ENCODE measurements around the gene CDON.

CDON gene

DNA sequence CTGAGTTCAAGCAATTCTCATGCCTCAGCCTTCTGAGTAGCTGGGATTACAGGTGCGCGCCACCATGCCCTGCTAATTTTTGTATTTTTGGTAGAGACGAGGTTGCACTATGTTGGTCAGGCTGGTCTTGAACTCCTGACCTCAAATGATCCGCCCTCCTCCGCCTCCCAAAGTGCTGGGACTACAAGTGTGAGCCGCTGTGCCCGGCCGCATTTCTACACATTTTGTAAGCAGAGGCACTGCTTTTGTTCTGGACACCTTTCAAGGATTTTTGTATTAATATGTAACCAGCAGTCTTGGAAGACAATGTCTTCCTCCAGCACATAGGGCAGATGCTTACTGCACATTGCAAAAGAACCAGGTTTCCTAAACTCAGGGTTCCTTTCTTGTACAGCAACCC is 128.2 kb downstream of the CDON start:
- Histone ChIP-seq H3K4me3 (replicated peaks; ENCODE audit: low read depth, low read length) (no peak overlapping the region), H3K36me3 (ENCODE audit: control insufficient read depth, insufficient read depth, low read length) (no peaks in the 10 kb centered on the region), H3K27me3 (replicated peaks; ENCODE audit: control insufficient read depth, insufficient read depth, low read length) (no peaks in the 10 kb centered on the region; the same call in none of the 2 replicates)
- no peak for DNase-seq (ENCODE audit: extremely low read depth, insufficient read length)
- TF ChIP-seq, protein P1, sequence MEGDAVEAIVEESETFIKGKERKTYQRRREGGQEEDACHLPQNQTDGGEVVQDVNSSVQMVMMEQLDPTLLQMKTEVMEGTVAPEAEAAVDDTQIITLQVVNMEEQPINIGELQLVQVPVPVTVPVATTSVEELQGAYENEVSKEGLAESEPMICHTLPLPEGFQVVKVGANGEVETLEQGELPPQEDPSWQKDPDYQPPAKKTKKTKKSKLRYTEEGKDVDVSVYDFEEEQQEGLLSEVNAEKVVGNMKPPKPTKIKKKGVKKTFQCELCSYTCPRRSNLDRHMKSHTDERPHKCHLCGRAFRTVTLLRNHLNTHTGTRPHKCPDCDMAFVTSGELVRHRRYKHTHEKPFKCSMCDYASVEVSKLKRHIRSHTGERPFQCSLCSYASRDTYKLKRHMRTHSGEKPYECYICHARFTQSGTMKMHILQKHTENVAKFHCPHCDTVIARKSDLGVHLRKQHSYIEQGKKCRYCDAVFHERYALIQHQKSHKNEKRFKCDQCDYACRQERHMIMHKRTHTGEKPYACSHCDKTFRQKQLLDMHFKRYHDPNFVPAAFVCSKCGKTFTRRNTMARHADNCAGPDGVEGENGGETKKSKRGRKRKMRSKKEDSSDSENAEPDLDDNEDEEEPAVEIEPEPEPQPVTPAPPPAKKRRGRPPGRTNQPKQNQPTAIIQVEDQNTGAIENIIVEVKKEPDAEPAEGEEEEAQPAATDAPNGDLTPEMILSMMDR (IDR thresholded peaks at IDR 0.05; ENCODE audit: insufficient read depth, low read length, poor library complexity, severe bottlenecking), result no peak

DNA sequence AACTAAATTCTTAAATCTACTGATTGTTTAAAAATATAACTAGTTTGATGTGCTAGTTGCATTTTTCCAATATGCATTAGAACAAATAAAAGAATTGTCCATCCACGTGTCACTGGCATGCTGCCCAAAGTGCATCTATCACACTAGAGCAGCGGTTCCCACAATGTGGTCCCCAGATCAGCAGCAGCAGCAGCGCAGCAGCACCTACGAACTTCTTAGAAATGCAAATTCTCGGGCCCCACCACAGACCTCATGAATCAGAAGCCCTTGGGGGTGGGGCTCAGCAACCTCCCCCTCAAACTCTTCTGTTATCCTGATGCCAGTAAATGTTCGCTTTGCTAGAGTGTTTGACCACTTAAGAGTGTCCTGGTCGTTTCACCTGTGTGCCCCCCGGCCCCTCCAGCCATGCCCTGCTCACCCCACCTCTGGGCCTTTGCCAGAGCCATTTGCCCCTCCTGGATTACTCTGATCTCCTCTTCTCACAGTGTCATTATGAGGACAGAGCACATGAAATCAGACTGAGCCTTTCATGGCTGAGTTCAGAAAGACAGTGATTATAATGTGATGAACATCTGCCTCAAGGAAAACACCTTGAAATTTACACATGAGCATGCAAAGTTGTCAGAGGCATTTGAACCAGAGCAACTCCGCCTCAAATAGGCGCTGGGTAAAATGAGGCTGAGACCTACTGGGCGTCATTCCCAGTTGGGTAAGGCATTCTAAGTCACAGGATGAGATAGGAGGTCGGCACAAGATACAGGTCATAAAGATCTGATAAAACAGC is 129.4 kb downstream of the CDON start:
- no peaks in the 10 kb centered on the region; the same call in none of the 2 replicates for H3K27me3 ChIP-seq (replicated peaks; ENCODE audit: control insufficient read depth, insufficient read depth, low read length)
- H3K36me3 ChIP-seq (ENCODE audit: control insufficient read depth, insufficient read depth, low read length), result no peaks in the 10 kb centered on the region
- H3K4me3 ChIP-seq (replicated peaks; ENCODE audit: low read depth, low read length), result no peak overlapping the region
- DNase-seq (ENCODE audit: extremely low read depth, insufficient read length), result no peak
- TF ChIP-seq, protein P1 (IDR thresholded peaks at IDR 0.05; ENCODE audit: insufficient read depth, low read length, poor library complexity, severe bottlenecking), result no peak

GRCh38 chr11:125932301-125932700 is 130.4 kb downstream of the CDON start:
- H3K36me3 ChIP-seq (ENCODE audit: control insufficient read depth, insufficient read depth, low read length), result no peaks in the 10 kb centered on the region
- DNase-seq (ENCODE audit: extremely low read depth, insufficient read length), result no peak
- no peak overlapping the region for H3K4me3 ChIP-seq (replicated peaks; ENCODE audit: low read depth, low read length)
- no peaks in the 10 kb centered on the region; the same call in none of the 2 replicates for H3K27me3 ChIP-seq (replicated peaks; ENCODE audit: control insufficient read depth, insufficient read depth, low read length)
- TF ChIP-seq, protein P1 (IDR thresholded peaks at IDR 0.05; ENCODE audit: insufficient read depth, low read length, poor library complexity, severe bottlenecking), result no peak

- TF ChIP-seq, protein P1 (IDR thresholded peaks at IDR 0.05; ENCODE audit: insufficient read depth, low read length, poor library complexity, severe bottlenecking), result no peak
- DNase-seq (ENCODE audit: extremely low read depth, insufficient read length), result no peak
- Histone ChIP-seq H3K27me3 (replicated peaks; ENCODE audit: control insufficient read depth, insufficient read depth, low read length) (no peaks in the 10 kb centered on the region; the same call in none of the 2 replicates), H3K4me3 (replicated peaks; ENCODE audit: low read depth, low read length) (no peak overlapping the region), H3K36me3 (ENCODE audit: control insufficient read depth, insufficient read depth, low read length) (no peaks in the 10 kb centered on the region)
These were observed 131.0 kb downstream of the CDON start for GRCh38 chr11:125931668-125932067.

- TF ChIP-seq, protein P1 (IDR thresholded peaks at IDR 0.05; ENCODE audit: insufficient read depth, low read length, poor library complexity, severe bottlenecking), result no peak
- Histone ChIP-seq H3K36me3 (ENCODE audit: control insufficient read depth, insufficient read depth, low read length) (no peaks in the 10 kb centered on the region), H3K4me3 (replicated peaks; ENCODE audit: low read depth, low read length) (no peak overlapping the region), H3K27me3 (replicated peaks; ENCODE audit: control insufficient read depth, insufficient read depth, low read length) (no peaks in the 10 kb centered on the region; the same call in none of the 2 replicates)
- DNase-seq (ENCODE audit: extremely low read depth, insufficient read length), result no peak
These were observed 131.6 kb downstream of the CDON start for GRCh38 chr11:125931116-125931515.

Measured in GM06990 (cell line).